GM13976 (cell line): ENCODE measurements around the gene PHF2.

Experiments used
- DNase-seq: peaks from one replicate; pipeline ENCODE4 v3.0.0; 2012; ENCODE audit warnings: low spot score
- in situ Hi-C: fragments of 300-500 bp; cut with MboI; formaldehyde crosslinking; loops from one replicate; pipeline ENCODE4 v1.12.0; 2022; ENCODE audit warnings: low sequenced_read_pairs, mixed read lengths, inconsistent platforms; ENCODE audit not compliant: unreplicated experiment
- TF ChIP-seq, protein P1 (sequence below): IDR thresholded peaks from 2 replicates; pipeline ENCODE4 v1.5.1; 2012; ENCODE audit warnings: borderline replicate concordance, mild to moderate bottlenecking; ENCODE audit not compliant: insufficient read depth; ENCODE audit errors: extremely low read depth, missing control alignments, control extremely low read depth

PHF2 gene

DNA sequence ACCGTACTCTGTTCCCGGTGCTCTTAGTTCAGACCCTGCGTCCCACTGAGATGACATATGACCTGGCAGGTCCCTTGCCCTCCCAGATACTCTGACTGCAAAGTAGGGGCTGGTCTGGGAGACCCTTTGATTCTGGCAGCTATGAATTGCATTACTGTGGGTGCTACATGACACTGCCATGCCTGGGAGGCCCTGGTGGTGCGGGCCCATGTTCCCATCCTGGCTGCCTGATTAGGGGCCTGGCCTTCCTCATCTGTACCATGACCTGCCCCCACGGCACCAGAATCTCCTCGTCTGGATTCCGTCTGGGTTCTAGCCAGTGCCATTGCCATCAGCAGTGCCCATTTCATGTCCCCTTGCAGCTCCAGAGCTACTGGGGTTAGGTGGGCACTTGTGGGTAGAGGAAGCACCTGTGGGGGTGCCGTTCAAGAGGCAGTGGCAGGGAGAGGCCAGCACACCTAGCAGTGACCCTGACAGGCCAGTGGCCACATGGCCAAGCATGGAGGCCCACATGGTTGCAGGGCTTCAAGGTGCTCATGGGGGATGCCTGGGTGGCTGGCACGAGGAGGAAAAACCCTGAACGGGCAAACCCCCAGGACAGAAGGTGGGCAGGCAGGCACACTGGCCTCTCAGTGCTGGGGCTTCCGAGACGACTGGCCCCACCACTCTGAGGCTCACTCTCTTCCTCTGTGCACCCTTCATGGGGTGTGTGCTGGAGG, 69.7 kb downstream of the PHF2 start:
- TF ChIP-seq, protein P1, sequence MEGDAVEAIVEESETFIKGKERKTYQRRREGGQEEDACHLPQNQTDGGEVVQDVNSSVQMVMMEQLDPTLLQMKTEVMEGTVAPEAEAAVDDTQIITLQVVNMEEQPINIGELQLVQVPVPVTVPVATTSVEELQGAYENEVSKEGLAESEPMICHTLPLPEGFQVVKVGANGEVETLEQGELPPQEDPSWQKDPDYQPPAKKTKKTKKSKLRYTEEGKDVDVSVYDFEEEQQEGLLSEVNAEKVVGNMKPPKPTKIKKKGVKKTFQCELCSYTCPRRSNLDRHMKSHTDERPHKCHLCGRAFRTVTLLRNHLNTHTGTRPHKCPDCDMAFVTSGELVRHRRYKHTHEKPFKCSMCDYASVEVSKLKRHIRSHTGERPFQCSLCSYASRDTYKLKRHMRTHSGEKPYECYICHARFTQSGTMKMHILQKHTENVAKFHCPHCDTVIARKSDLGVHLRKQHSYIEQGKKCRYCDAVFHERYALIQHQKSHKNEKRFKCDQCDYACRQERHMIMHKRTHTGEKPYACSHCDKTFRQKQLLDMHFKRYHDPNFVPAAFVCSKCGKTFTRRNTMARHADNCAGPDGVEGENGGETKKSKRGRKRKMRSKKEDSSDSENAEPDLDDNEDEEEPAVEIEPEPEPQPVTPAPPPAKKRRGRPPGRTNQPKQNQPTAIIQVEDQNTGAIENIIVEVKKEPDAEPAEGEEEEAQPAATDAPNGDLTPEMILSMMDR, result no peak
- no peak for DNase-seq
- in situ Hi-C loops, result no loop called here

DNA sequence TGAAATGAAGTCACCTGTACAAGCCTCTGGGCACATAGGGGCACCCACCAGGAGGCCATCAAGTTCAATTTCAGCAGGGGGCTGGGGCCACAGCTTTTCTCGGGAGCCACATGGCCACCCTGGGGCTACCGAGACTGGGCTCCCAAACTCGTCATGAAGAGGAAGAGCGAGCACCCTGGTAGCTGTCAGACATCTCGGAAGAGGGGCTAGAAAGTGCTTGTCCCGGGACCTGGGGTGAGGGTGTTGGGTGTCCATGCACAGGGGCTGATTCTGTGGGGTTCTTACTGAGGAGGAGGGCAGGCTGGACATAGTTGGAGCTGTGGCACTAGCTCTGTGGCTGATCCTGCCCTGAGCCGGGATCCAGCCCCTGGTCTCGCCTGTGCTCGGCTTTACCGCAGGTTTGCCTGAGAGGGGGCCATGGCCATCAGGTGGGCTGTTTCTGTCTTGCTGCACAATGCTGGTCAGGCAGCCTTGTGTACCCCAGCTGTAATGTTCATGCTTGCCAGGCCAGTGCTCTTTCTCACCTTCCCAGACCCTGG, 70.3 kb downstream of the PHF2 start:
- TF ChIP-seq, protein P1, result no peak
- in situ Hi-C loops, result no loop called here
- no peak for DNase-seq

DNA sequence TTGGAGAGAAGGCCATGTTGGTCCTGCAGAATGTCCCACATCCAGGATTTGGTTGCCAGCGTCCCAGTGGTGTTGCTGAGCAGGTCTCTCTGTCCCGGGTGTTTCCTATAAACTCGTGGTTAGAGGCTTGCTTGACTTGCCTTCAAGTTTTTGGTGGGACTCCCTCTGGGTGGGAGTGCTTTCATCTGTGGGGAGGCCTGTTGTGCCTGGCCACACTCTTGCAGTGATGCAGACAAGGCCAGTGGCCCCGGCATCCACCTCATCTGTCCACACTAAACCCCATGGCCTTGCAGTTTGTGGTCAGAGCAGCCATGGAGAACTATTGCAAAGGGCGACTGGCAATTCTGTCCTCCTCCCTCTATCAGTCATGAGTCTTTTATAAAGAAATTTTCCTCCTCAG, 71.8 kb downstream of the PHF2 start:
- TF ChIP-seq, protein P1, result no peak
- in situ Hi-C loops, result no loop called here
- DNase-seq, result no peak

GRCh38 chr9:93648836-93649235, 72.5 kb downstream of the PHF2 start:
- TF ChIP-seq, protein P1, result no peak
- in situ Hi-C loops, result no loop called here
- no peak for DNase-seq

GRCh38 chr9:93649610-93650261, 73.4 kb downstream of the PHF2 start:
- no peak for DNase-seq
- TF ChIP-seq, protein P1, result no peak
- in situ Hi-C loops, result no loop called here

DNA sequence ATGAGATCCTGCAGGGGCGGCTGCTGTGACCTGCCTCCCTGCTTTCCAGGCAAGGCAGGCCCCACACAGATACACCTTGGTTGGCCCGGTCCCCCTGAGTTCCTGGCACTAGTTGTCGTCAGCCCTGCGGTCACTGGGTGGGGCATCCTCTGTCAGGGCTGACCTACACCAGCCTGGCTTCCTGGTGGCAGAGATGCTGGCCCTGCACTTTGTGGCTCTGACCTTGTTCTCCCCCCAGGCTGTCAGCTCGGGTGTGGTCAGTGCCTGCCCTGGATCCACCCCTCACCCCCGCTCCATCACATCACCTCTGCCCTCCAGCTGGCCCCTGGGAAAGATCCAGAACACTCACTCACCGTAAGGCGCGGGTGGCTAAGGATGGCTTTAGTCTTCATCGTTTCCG, 74.1 kb downstream of the PHF2 start:
- in situ Hi-C loops, result no loop called here
- DNase-seq, result no peak
- TF ChIP-seq, protein P1, result no peak
